Mesothelial cell of epicardium (in vitro differentiated cells): ENCODE measurements around the gene AMIGO1. TPM values are rescaled to one million over a fixed set of nuclear protein-coding genes. Genes with fewer than 3 reads are reported as not detected.

Experiments
- DNase-seq, 2 experiments: peaks; one replicate each; pipeline ENCODE4 v3.0.0; 2021; ENCODE audit warnings: low spot score in 2 of 2; ENCODE audit not compliant: unreplicated experiment in 2 of 2
- H3K27ac Mint-ChIP-seq: 2 replicates; pipeline ENCODE4 v1.8.0; 2021; ENCODE audit warnings: mixed read lengths
- H3K27me3 Mint-ChIP-seq: 2 replicates; pipeline ENCODE4 v1.8.0; 2021; ENCODE audit warnings: low read depth, mixed read lengths
- H3K36me3 Mint-ChIP-seq: 2 replicates; pipeline ENCODE4 v1.8.0; 2021; ENCODE audit warnings: mixed read lengths
- H3K4me1 Mint-ChIP-seq: 2 replicates; pipeline ENCODE4 v1.8.0; 2021; ENCODE audit warnings: mixed read lengths
- H3K4me3 Mint-ChIP-seq: 2 replicates; pipeline ENCODE4 v1.8.0; 2021; ENCODE audit warnings: mild to moderate bottlenecking, moderate library complexity, mixed read lengths
- H3K9me3 Mint-ChIP-seq: 2 replicates; pipeline ENCODE4 v1.8.0; 2021; ENCODE audit warnings: mixed read lengths
- CTCF ChIP-seq: fragments of 200-600 bp; sonication (generic); IDR thresholded peaks from one replicate; pipeline ENCODE4 v1.5.0; 2021; ENCODE audit warnings: antibody characterized with exemption; ENCODE audit not compliant: unreplicated experiment
- total RNA-seq: library from RNA; stranded (reverse); gene quantifications from 3 replicates; pipeline ENCODE4 v1.2.1, GENCODE V29; 2021

Gene AMIGO1
- total RNA-seq, 1 donor from 2014 or later, result 5.4 TPM

DNA sequence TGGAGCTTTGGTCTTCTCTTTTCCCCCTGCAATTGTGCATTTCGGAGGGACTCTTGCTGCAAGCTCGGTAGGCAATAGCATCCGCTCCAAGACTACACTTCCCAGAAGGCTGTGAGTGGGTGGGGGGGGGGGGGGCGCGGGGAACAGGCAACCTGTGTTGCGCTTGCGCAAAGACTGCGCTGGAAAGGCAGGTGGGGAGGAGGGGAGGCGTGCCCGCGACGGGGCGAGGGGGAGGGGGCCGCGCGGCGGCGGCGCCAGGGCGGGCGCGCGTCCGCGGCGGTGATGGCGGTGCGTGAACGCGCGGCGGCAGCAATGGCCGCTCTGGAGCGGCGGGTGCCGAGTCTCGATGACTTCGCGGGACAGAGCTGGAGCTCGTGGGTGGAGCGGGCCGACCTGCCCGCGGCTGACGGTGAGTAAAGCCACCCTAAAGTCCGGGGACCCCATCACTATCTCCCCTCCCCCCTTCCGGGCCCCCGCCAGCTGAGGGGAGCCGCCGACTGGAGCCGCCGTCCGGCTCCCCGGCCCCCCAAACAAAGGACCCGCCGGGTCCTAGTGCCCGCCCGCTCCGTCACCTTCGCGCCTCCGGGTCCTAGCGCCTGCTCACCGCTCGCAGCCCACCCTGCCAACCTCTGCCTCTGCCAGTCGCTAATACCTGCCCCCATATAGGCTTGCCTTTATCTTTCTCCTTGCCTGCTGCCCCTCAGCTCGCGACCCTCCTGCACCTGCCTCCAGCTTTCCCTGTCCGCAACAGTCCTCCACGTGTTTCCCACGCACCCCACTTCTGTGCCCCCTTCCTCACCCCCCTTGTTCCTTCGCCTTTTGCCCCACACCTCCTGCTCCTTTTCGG, 25.6 kb downstream of the AMIGO1 start, which contains the start of gene ATXN7L2:
TSS of gene ATXN7L2 (plus strand) at position 234 of the 847 bp plus-strand sequence. CDS start at position 283, 49 bp downstream.
- Mint-ChIP-seq H3K27ac (peak within 1 kb of the TSS; percentile 91), H3K27me3 (peaks cover 34% of the 10 kb centered on the region), H3K4me3 (peak within 1 kb of the TSS; percentile 87), H3K4me1 (peaks cover 21% of the 10 kb centered on the region), H3K36me3 (peaks cover 2% of the 10 kb centered on the region), H3K9me3 (no peaks in the 10 kb centered on the region)
- peak; percentile 90 to 93 for DNase-seq
- TF ChIP-seq CTCF, result no peak

GRCh38 chr1:109482791-109483671, 26.5 kb downstream of the AMIGO1 start:
- DNase-seq, result peak in 1 of 2 experiments; percentile 60
- H3K4me1 Mint-ChIP-seq, result peaks cover 21% of the 10 kb centered on the region
- peak overlapping the region; percentile 87 for H3K4me3 Mint-ChIP-seq
- no peak for TF ChIP-seq CTCF
- H3K27me3 Mint-ChIP-seq, result peaks cover 43% of the 10 kb centered on the region
- H3K36me3 Mint-ChIP-seq, result no peaks in the 10 kb centered on the region
- no peaks in the 10 kb centered on the region for H3K9me3 Mint-ChIP-seq
- peak overlapping the region; percentile 70 for H3K27ac Mint-ChIP-seq

- no peaks in the 10 kb centered on the region for H3K36me3 Mint-ChIP-seq
- peaks cover 46% of the 10 kb centered on the region for H3K27me3 Mint-ChIP-seq
- no peak for TF ChIP-seq CTCF
- H3K4me1 Mint-ChIP-seq, result peaks cover 21% of the 10 kb centered on the region
- H3K9me3 Mint-ChIP-seq, result no peaks in the 10 kb centered on the region
- H3K4me3 Mint-ChIP-seq, result peak overlapping the region; percentile 87
- DNase-seq, result no peak
- H3K27ac Mint-ChIP-seq, result no peak overlapping the region
Observed at GRCh38 chr1:109482242-109482641, 27.3 kb downstream of the AMIGO1 start.

GRCh38 chr1:109481646-109482045, 27.9 kb downstream of the AMIGO1 start:
- no peak for DNase-seq
- TF ChIP-seq CTCF, result no peak
- Mint-ChIP-seq H3K36me3 (no peaks in the 10 kb centered on the region), H3K4me1 (peaks cover 21% of the 10 kb centered on the region), H3K9me3 (no peaks in the 10 kb centered on the region), H3K27me3 (peaks cover 52% of the 10 kb centered on the region), H3K27ac (no peak overlapping the region), H3K4me3 (no peak overlapping the region)

DNA sequence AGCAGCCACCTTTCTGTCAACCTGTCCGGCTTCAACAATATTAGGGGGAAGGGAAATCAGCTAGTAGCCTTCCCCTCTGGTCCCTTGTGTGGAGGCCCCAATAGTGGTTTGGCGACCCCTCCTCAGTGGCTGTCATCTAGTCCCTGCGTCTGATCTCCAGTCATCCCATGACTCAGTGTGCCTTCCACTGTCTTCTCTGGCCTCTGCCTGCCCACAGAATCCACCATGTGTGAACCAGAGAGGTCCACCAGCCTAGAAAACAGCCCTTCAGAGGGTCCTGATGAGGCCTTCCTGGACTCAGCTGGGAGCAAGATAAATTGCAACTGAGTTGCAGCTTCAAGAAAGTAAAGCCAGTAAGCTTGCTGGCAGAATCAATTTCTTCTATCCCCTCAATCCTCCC, 29.6 kb downstream of the AMIGO1 start:
- H3K27me3 Mint-ChIP-seq, result peaks cover 69% of the 10 kb centered on the region
- H3K27ac Mint-ChIP-seq, result no peak overlapping the region
- H3K9me3 Mint-ChIP-seq, result no peaks in the 10 kb centered on the region
- no peaks in the 10 kb centered on the region for H3K36me3 Mint-ChIP-seq
- no peak for TF ChIP-seq CTCF
- peaks cover 17% of the 10 kb centered on the region for H3K4me1 Mint-ChIP-seq
- no peak overlapping the region for H3K4me3 Mint-ChIP-seq
- no peak for DNase-seq
